Adipocyte (in vitro differentiated cells): ENCODE results near the gene KIF7.
"Not testable (repeated sequence)": the region's sequence is repeated elsewhere in the genome, so short reads cannot be mapped to it uniquely, and the experiment has no call there.

ENCODE experiments used
- DNase-seq: peaks from one replicate; pipeline ENCODE4 v3.0.0-alpha.2; 2015; ENCODE audit warnings: low read depth
- H3K27me3 ChIP-seq: replicated peaks from 2 replicates; pipeline ENCODE4 v1.7.0; 2013; ENCODE audit warnings: mild to moderate bottlenecking, low read length, moderate library complexity; ENCODE audit not compliant: control insufficient read depth, insufficient read depth
- H3K36me3 ChIP-seq: 2 replicates; pipeline ENCODE4 v1.7.0; 2013; ENCODE audit warnings: low read length, mild to moderate bottlenecking, moderate library complexity; ENCODE audit not compliant: control insufficient read depth, insufficient read depth, severe bottlenecking
- H3K4me1 ChIP-seq: 2 replicates; pipeline ENCODE4 v1.7.0; 2013; ENCODE audit warnings: mild to moderate bottlenecking, low read length, moderate library complexity; ENCODE audit not compliant: control insufficient read depth, insufficient read depth
- H3K4me3 ChIP-seq: 2 replicates; pipeline ENCODE4 v1.7.0; 2013; ENCODE audit warnings: mild to moderate bottlenecking, low read length, moderate library complexity
- H3K9ac ChIP-seq: 2 replicates; pipeline ENCODE4 v1.7.0; 2013; ENCODE audit warnings: mild to moderate bottlenecking, low read length, moderate library complexity
- H3K9me3 ChIP-seq: 2 replicates; pipeline ENCODE4 v1.7.0; 2013; ENCODE audit warnings: mild to moderate bottlenecking, low read length, moderate library complexity; ENCODE audit not compliant: control insufficient read depth

Gene KIF7

DNA sequence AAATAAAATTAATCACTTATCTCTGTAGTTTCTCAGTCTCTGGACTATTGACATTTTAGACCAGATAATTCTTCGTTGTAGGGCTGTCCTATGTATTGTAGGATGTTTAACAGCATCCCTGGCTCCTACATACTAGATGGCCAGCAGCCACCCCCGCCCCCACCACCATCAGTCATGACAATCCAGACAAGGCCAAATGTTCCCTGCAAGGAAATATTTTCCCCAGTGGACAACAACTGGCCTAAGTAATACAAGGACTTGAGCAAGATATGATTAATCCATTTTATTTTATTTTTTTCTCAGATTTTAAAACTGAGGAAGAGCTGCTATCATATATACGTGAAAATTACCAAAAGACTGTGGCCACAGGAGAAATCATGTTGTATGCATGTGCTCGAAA lies 56.2 kb downstream of the KIF7 start:
- H3K4me3 ChIP-seq, result no peak overlapping the region
- no peaks in the 10 kb centered on the region for H3K27me3 ChIP-seq
- no peak for DNase-seq
- no peaks in the 10 kb centered on the region for H3K9me3 ChIP-seq
- H3K4me1 ChIP-seq, result peaks cover 5% of the 10 kb centered on the region
- no peak overlapping the region for H3K9ac ChIP-seq
- no peaks in the 10 kb centered on the region for H3K36me3 ChIP-seq

GRCh38 chr15:89593018-89593417 lies 62.2 kb downstream of the KIF7 start:
- Histone ChIP-seq H3K9ac (no peak overlapping the region), H3K27me3 (no peaks in the 10 kb centered on the region), H3K36me3 (no peaks in the 10 kb centered on the region), H3K4me1 (no peaks in the 10 kb centered on the region), H3K9me3 (no peaks in the 10 kb centered on the region), H3K4me3 (no peak overlapping the region)
- no peak for DNase-seq

DNA sequence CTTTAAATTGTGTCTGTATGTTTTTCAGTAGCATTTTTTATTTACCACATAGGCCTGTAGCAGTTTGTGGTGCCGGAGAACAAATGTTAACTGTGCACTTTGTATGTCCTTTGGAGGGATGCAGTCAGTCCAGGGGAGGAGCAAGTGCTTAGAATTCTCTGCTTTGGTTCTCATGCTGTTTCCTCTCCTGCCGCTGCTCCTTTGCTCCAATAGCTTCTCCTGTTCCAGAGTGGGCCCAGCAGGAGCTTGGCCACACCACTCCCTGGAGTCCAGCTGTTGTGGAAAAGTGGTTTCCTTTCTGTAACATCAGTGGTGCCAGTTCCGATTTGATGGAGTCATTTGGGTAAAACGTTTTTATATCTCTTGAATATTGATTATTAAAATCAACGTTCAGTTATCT lies 63.4 kb downstream of the KIF7 start:
- Histone ChIP-seq H3K4me3 (no peak overlapping the region), H3K36me3 (no peaks in the 10 kb centered on the region), H3K4me1 (no peaks in the 10 kb centered on the region), H3K9me3 (no peaks in the 10 kb centered on the region), H3K27me3 (no peaks in the 10 kb centered on the region), H3K9ac (no peak overlapping the region)
- DNase-seq, result no peak

DNA sequence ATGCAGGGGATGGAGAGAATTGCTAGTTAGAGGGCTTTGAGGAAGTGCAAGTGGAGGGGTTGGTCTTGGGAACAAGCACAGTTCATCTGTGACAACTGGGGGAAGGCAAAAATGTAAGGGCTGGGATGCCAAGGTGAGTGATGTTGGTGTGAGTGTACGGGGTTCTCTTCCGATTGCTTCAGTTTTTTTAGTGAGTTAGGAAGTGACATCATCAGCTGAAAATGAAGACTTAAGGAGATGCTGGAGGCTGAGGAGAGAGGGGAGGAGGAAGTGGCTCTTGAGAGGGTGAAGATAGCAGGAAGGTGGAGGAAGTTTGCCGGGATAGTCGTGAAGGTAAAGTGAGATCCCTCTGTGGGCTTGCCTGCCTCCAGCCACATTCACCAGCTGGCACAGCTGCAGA lies 67.3 kb downstream of the KIF7 start:
- peak; percentile 18 for DNase-seq
- H3K27me3 ChIP-seq, result no peaks in the 10 kb centered on the region
- no peaks in the 10 kb centered on the region for H3K9me3 ChIP-seq
- H3K9ac ChIP-seq, result no peak overlapping the region
- no peaks in the 10 kb centered on the region for H3K4me1 ChIP-seq
- no peaks in the 10 kb centered on the region for H3K36me3 ChIP-seq
- no peak overlapping the region for H3K4me3 ChIP-seq

- no peaks in the 10 kb centered on the region for H3K9me3 ChIP-seq
- H3K4me1 ChIP-seq, result no peaks in the 10 kb centered on the region
- H3K9ac ChIP-seq, result no peak overlapping the region
- H3K36me3 ChIP-seq, result no peaks in the 10 kb centered on the region
- DNase-seq, result no peak
- H3K27me3 ChIP-seq, result no peaks in the 10 kb centered on the region
- H3K4me3 ChIP-seq, result no peak overlapping the region
These were observed 68.6 kb downstream of the KIF7 start for GRCh38 chr15:89586651-89587050.

DNA sequence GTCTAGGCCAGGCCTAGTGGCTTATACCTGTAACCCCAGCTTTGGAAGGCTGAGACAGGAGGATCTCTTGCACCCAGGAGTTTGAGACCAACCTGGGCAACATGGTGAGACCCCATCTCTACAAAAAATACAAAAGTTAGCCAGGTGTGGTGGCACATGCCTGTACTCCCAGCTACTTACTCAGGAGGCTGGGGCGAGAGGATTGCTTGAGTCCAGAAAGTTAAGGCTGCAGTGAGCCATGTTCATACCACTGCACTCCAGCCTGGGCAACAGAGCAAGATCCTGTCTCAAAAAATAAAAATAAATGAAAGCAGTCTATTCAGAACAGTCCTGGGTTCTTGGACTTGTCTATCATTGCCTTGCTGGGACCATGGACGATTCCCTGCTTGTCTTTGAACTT lies 74.5 kb downstream of the KIF7 start:
- not testable (repeated sequence) for DNase-seq

DNA sequence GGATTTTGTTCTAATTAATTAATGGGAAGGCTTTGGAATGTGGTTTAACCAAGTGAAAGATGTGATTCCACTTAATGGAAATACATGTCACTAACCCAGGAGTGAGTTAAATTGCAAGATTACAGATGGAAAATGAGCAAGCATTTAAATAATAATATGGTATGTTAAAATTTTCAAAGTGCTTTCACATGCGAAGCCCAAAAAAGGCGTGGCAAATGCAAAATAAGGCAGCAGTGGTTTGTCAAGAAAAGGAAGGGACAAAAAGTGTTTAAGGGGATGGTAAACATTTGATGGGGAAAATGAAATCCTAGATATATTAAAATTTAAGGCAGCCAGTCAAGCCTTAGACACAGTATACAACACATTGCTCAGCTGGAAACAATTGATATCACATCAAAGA lies 77.1 kb downstream of the KIF7 start:
- Histone ChIP-seq H3K36me3 (no peaks in the 10 kb centered on the region), H3K27me3 (no peaks in the 10 kb centered on the region), H3K9me3 (no peaks in the 10 kb centered on the region), H3K4me3 (no peak overlapping the region), H3K9ac (no peak overlapping the region), H3K4me1 (peaks cover 7% of the 10 kb centered on the region)
- DNase-seq, result no peak

More for the DNA sequence above, 74.5 kb downstream of the KIF7 start:
- not testable (repeated sequence) for H3K36me3 ChIP-seq, H3K9ac ChIP-seq, H3K27me3 ChIP-seq, H3K4me1 ChIP-seq, H3K4me3 ChIP-seq, H3K9me3 ChIP-seq
